Measurements from ENCODE around the gene ATXN1.

The ATXN1 gene

DNA sequence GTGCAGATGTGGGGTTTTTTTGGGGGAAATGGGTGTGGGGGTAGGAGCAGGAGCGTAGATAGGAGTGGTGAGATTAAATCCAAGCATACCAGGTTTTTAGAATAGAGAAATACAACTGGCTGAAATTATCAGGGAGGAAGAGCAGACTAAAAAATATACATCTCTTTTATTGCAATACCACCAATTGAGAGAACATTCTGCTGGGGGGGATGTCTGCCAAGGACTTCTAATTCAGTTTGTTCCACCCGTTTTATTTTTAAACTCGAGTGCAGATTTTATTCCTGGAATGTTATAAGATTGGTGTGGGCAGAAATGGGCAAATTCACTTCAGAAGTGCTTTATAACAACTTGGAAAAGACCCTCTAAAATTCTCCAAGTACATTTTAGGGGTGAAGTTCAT, 330.2 kb downstream of the ATXN1 start:
- no peak for DNase-seq

DNA sequence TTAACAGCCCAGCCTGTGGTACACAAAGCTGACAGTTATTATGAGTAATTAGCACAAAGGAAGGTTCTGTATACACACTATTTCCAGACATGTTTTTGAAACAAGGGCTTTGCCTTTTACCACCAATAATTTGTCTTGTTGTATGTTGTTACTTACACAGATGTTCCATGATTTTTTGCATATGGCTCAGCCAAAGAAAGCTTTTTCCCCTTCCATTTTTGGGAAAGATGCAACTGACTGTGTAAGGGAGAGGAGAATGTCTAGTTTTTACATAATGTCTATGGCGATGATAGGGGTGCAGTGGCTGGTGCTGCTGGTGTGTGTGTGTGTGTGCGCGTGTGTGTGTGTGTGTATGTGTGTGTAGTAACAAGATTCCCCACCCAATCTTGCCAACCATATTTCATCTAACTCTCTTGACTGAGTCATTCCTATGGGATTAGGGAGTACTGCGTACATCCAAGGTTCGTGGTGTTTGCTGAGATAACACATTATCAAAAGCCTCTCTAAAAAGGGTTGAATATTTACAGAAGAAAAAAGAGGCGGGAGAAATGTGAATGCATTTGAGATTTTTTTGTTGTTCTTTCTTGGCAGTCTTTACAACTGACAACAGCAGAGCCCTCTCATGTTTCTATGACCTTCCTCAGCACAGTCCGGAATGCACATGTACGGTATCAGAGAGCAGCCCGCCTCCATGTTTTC, 330.7 kb downstream of the ATXN1 start:
- no peak for DNase-seq

- DNase-seq, result no peak
These were observed 331.6 kb downstream of the ATXN1 start for GRCh38 chr6:16429669-16430068.

DNA sequence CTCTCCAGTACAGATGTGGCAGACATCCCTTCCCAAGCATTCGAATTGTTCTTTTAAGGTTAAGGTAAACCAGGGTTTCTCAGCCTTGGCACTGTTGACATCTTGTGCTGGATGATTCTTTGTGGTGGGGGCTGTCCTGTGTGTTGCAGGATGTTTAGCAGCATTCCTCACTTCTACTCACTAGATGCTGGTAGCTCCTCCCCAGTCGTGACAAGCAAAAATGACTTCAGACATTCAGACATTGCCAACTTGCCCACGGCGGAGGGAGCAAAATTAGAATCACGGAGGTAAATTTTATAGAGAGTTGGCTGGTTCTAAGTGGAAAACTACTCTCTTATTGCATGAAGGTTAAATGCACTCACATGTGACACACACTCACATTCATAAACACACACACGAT, 334.1 kb downstream of the ATXN1 start:
- no peak for DNase-seq

DNA sequence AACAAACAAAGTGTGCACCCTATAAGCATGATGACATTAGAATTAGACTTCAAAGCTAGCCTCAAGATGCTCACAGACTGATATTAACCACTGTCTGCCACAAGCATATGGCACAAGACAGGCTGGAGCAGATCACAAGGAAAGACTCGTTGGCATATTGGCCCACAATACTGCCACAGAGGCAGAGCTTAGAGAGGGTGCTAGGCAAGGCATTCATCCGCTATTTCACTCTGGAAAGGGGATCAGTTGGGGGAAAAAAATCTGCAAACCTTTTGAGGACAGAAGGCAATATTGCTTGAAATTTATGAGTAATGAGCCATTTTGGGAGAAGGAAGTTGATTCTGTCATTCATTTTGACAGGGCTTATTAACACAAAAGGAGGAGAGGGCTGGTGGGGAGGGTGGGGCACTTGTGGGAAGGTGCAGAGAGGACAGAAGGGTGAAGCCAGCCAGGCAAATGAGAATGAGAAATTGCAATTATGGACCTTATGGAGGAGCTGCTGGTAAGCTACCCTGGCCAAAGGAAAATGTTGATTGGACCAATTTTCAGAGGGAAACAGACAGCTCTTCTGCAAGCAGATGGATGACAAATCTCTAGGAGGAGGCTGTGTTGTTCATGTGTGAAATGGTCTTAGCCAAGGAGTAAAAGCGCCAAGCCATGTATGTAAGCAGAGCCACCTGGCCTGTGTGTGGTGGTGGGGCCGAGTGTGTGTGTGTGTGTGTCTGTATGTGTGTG, 335.2 kb downstream of the ATXN1 start:
- DNase-seq, result no peak

DNA sequence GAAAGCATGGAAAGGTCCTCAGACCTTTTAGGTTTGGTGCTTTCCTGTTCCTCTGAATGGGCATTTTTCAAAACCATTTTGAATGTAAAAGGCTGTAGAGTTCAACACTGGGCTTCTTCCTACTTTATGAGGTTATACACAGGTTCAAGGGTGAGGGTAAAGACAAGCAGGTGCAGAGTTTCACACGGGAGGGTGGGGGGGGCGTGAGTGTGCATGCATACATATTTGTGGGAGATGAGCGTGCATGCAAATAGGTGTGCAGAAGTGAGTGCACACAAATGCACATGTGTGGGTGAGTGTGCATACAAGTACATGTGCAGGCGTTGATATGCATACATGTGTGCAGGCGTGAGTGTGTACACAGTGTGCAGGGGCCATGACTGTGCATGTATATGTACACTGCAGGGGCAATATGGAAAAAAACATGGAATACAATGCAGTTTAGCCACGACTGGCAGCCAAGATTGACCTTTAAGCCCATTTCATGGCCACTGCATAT, 339.7 kb downstream of the ATXN1 start:
- no peak for DNase-seq

- no peak for DNase-seq
These were observed 340.4 kb downstream of the ATXN1 start for GRCh38 chr6:16420715-16421461.

DNA sequence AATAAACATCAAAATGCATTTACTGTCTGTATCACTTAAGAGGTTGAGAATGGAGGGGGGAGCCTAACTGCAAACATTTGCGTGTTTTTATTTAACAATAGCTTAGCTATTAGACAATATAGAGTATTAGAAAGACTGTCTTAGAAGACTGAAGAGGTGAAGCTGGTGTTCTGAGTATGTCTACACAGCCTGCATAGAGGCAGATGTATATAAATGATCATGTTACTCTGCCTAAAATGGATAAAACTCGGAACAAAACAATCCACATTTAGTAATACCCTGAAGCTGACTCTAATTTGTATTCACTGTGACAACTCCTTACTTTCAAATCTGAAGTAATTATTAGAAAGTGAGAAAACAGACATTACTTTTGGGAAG, 340.9 kb downstream of the ATXN1 start:
- DNase-seq, result no peak

DNA sequence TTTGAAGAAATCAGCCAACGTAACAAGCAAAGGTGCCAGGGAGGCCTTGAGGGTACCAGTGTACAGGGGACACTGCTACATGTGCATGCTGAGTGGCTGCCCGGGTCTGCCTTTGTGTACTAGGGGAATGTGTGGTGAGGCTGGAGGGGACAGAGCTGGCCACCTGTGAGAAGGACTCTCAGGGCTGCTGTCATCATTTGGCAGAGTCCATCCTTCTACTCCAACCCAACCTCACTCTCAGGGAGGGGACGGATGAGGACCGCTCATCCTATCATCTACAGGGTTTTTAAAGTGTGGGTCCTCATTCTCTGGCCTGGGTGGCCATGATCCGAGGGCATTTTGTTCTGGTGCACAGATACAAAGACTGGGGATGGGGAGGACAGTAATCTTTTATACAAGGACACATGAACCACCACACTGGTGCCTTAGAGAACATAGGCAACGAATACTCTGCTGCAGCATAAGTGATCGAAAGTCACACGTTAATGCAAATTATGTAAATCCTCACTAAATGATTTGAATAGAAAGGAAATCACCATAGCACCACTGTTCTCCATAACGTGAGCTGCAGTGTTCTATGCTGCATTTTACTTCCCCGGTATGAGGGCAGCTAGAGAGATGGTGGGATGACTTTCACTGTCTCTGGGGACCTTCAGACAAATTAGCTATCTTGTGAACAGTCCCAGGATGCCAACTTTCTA, 341.5 kb downstream of the ATXN1 start:
- DNase-seq, result no peak

DNA sequence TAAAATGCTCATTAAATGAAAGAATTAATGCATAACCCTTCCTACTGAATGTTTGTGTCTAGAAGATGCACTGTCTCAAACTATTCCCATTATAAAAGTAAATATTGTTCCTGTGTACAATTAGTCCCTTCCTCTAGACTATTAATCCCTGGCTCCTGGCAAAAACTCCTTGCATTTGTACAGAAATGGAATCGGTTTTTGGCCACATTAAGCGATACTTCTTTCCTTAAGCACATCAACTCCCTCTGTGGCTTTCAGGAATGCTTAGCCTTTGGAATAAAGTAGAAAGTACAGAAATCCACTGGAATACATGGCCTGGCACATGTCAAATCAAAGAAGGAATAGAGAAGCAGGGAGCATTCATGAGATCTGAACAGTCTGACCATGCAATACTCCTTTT, 343.1 kb downstream of the ATXN1 start:
- no peak for DNase-seq

GRCh38 chr6:16415677-16416076, 345.6 kb downstream of the ATXN1 start:
- no peak for DNase-seq

- DNase-seq, result no peak
These were observed 347.1 kb downstream of the ATXN1 start for GRCh38 chr6:16414205-16414604.

GRCh38 chr6:16413399-16413798, 347.9 kb downstream of the ATXN1 start:
- no peak for DNase-seq

DNA sequence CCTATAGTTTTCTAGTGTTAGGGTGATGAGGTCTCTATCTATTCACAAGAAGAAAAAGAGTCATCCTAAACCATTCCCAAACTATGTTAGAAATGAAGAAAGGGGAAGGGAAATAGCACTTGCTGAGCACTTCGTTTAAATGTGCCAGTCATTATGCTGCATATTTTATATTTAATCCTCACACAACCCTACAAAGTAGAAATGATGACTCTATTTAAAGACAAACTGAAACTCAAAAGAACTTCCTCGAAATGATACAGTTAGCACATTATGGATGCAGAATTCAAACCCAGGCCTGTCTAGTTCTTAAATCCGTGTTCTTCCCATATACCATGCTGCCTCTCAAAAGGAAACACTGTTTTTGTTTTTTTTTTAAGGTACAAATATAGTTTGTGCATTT, 348.3 kb downstream of the ATXN1 start:
- DNase-seq, result peak in 2 of 3 donors; percentile 42 to 60

- DNase-seq, result no peak
These were observed 349.1 kb downstream of the ATXN1 start for GRCh38 chr6:16412171-16412570.

DNA sequence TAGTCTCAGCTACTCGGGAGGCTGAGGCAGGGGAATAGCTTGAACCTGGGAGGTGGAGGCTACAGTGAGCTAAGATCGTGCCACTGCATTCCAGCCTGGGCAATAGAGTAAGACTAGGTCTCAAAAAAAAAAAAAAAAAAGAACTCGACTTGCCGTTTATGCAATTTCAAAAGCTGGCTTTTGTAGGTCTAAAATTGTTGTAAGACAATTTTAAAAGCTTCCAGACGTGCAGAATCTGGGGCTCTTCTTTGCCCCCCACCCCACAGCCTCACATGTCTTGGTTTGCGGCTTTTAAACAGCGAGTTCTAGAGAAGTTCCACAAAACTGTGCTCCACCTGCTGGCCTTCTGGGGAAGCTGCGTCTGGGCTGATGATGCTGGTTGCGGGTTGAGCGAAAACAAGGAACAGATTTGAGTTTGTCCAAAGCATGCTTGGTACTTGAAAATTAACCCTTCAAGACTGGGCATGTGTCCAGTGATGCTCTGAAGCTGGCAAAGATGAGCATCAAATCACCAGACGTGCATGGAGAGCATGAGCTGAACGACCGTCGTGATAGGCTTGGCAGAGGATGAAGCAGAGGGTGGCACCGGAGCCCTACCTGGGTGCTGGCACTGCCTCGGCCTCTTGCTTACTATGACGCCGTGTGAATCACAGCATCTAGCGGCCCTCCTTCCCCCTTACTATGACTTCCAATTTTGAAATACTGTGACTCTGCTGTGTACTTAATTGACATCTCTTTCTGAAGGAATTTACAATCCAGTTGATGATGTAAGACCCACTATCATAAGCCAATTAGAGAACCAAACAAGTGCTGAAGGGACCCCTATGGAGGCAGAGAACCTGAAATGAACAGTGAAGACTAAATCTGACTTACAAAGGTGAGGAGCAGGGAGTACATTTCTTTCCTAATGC, 351.5 kb downstream of the ATXN1 start:
- peak; percentile 73 to 78 (median 76) for DNase-seq

- no peak for DNase-seq
These were observed 352.5 kb downstream of the ATXN1 start for GRCh38 chr6:16408766-16409165.

- peak in 2 of 3 donors; percentile 25 to 27 for DNase-seq
These were observed 354.3 kb downstream of the ATXN1 start for GRCh38 chr6:16406966-16407365.

- peak; percentile 44 to 80 (median 79) for DNase-seq
These were observed 354.7 kb downstream of the ATXN1 start for GRCh38 chr6:16406538-16406937.

- no peak for DNase-seq
These were observed 355.9 kb downstream of the ATXN1 start for GRCh38 chr6:16405375-16405774.

GRCh38 chr6:16404456-16404855, 356.8 kb downstream of the ATXN1 start:
- no peak for DNase-seq

DNA sequence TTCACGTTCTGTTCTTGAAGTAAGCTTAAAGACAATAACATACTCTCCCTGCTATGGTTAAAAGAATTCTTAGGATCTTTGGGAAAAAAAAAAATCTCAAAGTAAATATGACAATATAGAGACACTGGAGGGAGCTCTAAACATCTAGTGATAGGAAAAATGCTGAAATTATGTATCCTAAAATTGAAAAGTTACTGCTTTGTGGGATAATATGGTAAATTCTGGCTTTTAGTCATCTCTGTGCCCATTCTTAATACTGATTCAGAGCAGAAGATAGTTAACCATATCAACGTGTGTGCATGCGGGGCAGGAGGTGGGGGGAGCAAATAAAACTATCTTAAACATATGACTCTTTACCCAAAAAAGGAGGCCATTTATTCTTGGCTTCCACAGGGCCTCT, 357.4 kb downstream of the ATXN1 start:
- DNase-seq, result no peak

Measured in suppressor macrophage treated with lipopolysaccharide for 1 hour (primary cell).